ENCODE results near the gene HOXD13. TPM values are rescaled to one million over a fixed set of nuclear protein-coding genes. Genes with fewer than 3 reads are reported as not detected.

Gene HOXD13
- total RNA-seq, 2 experiments from 2014 or later, result not detected

GRCh38 chr2:176076796-176077195 lies 15.7 kb upstream of the HOXD13 start:
- H3K4me1 Mint-ChIP-seq (ENCODE audit: low read depth), result peaks cover 22% of the 10 kb centered on the region
- no peak for DNase-seq
- peaks cover 27% of the 10 kb centered on the region for H3K36me3 Mint-ChIP-seq (ENCODE audit: low read depth)
- TF ChIP-seq CTCF (IDR thresholded peaks at IDR 0.05), result no peak
- intact Hi-C loops (cut with DNase I, micrococcal nuclease), result loop anchor here in 1 of 2 experiments (5.0 kb wide), 1 partner anchor 36 kb away; no protein-coding TSS in a partner anchor
- peaks cover 16% of the 10 kb centered on the region for H3K9me3 Mint-ChIP-seq
- Histone ChIP-seq H3K4me1 (ENCODE audit: insufficient read depth, low read length) (peaks cover 20% of the 10 kb centered on the region), H3K27ac (ENCODE audit: low read depth in 1 of 2, low read length in 2 of 2) (no peak overlapping the region), H3K4me3 (ENCODE audit: low read length) (no peak overlapping the region), H3K27me3 (ENCODE audit: control insufficient read depth in 1 of 2, insufficient read depth in 2 of 2, low read length in 2 of 2) (peaks cover 84 to 92% of the 10 kb centered on the region in 2 experiments), H3K36me3 (ENCODE audit: insufficient read depth, low read length) (no peaks in the 10 kb centered on the region), H3K9me3 (ENCODE audit: control insufficient read depth in 1 of 2, insufficient read depth in 1 of 2, low read length in 2 of 2) (peaks cover 41 to 54% of the 10 kb centered on the region in 2 experiments)
- H3K27me3 Mint-ChIP-seq, result peaks cover 88% of the 10 kb centered on the region
- no peak overlapping the region for H3K4me3 Mint-ChIP-seq
- POLR2A ChIA-PET, result no interaction called here
- ATAC-seq (ENCODE audit: poor library complexity), result no peak
- CTCF ChIA-PET, result interaction anchor here (1.3 kb wide), 1 partner anchor 21 kb away, joined by 3 read pairs; no protein-coding TSS in a partner anchor
- H3K27ac Mint-ChIP-seq, result no peak overlapping the region

GRCh38 chr2:176078541-176079284 lies 13.8 kb upstream of the HOXD13 start:
- Mint-ChIP-seq H3K27me3 (peaks cover 86% of the 10 kb centered on the region), H3K4me3 (peak overlapping the region; percentile 73), H3K9me3 (peaks cover 19% of the 10 kb centered on the region), H3K4me1 (ENCODE audit: low read depth) (peaks cover 24% of the 10 kb centered on the region), H3K36me3 (ENCODE audit: low read depth) (peaks cover 39% of the 10 kb centered on the region), H3K27ac (peak overlapping the region; percentile 83)
- ChIA-PET CTCF (no interaction called here), POLR2A (no interaction called here)
- H3K27me3 ChIP-seq (ENCODE audit: control insufficient read depth in 1 of 2, insufficient read depth in 2 of 2, low read length in 2 of 2), result peaks cover 85 to 92% of the 10 kb centered on the region in 2 experiments
- ATAC-seq (ENCODE audit: poor library complexity) (no peak), DNase-seq (no peak)
- H3K4me1 ChIP-seq (ENCODE audit: insufficient read depth, low read length), result peaks cover 30% of the 10 kb centered on the region
- intact Hi-C loops (cut with DNase I, micrococcal nuclease), result loop anchor here in 1 of 2 experiments (5.0 kb wide), 1 partner anchor 34 kb away; no protein-coding TSS in a partner anchor
- no peak overlapping the region for H3K4me3 ChIP-seq (ENCODE audit: low read length)
- peaks cover 50 to 73% of the 10 kb centered on the region in 2 experiments for H3K9me3 ChIP-seq (ENCODE audit: control insufficient read depth in 1 of 2, insufficient read depth in 1 of 2, low read length in 2 of 2)
- TF ChIP-seq CTCF (IDR thresholded peaks at IDR 0.05), result no peak
- H3K27ac ChIP-seq (ENCODE audit: low read depth in 1 of 2, low read length in 2 of 2), result no peak overlapping the region
- no peaks in the 10 kb centered on the region for H3K36me3 ChIP-seq (ENCODE audit: insufficient read depth, low read length)

- Mint-ChIP-seq H3K9me3 (peaks cover 19% of the 10 kb centered on the region), H3K27ac (peak overlapping the region; percentile 83), H3K4me3 (peak overlapping the region; percentile 73), H3K36me3 (ENCODE audit: low read depth) (peaks cover 43% of the 10 kb centered on the region), H3K27me3 (peaks cover 86% of the 10 kb centered on the region), H3K4me1 (ENCODE audit: low read depth) (peaks cover 29% of the 10 kb centered on the region)
- Histone ChIP-seq H3K9me3 (ENCODE audit: control insufficient read depth in 1 of 2, insufficient read depth in 1 of 2, low read length in 2 of 2) (peaks cover 57 to 80% of the 10 kb centered on the region in 2 experiments), H3K27ac (ENCODE audit: low read depth in 1 of 2, low read length in 2 of 2) (no peak overlapping the region), H3K4me3 (ENCODE audit: low read length) (no peak overlapping the region), H3K4me1 (ENCODE audit: insufficient read depth, low read length) (peaks cover 30% of the 10 kb centered on the region), H3K36me3 (ENCODE audit: insufficient read depth, low read length) (no peaks in the 10 kb centered on the region), H3K27me3 (ENCODE audit: control insufficient read depth in 1 of 2, insufficient read depth in 2 of 2, low read length in 2 of 2) (peaks cover 85 to 92% of the 10 kb centered on the region in 2 experiments)
- no peak for TF ChIP-seq CTCF (IDR thresholded peaks at IDR 0.05)
- CTCF ChIA-PET, result no interaction called here
- no peak for ATAC-seq (ENCODE audit: poor library complexity)
- POLR2A ChIA-PET, result no interaction called here
- intact Hi-C loops (cut with DNase I, micrococcal nuclease), result loop anchor here in 1 of 2 experiments (5.0 kb wide), 1 partner anchor 33 kb away; no protein-coding TSS in a partner anchor
- no peak for DNase-seq
Observed at GRCh38 chr2:176079285-176079830, 13.2 kb upstream of the HOXD13 start.

All from CD4-positive, alpha-beta T cell (primary cell).